ENCODE data around the gene DEXI. TPM values are rescaled to one million over a fixed set of nuclear protein-coding genes. Genes with fewer than 3 reads are reported as not detected.

DEXI gene
- total and polyA plus RNA-seq, 2 of the 13 experiments (the other 11 are each of a cell fraction or from before 2014, with no cell fraction given), result 51.5 to 70.4 TPM

DNA sequence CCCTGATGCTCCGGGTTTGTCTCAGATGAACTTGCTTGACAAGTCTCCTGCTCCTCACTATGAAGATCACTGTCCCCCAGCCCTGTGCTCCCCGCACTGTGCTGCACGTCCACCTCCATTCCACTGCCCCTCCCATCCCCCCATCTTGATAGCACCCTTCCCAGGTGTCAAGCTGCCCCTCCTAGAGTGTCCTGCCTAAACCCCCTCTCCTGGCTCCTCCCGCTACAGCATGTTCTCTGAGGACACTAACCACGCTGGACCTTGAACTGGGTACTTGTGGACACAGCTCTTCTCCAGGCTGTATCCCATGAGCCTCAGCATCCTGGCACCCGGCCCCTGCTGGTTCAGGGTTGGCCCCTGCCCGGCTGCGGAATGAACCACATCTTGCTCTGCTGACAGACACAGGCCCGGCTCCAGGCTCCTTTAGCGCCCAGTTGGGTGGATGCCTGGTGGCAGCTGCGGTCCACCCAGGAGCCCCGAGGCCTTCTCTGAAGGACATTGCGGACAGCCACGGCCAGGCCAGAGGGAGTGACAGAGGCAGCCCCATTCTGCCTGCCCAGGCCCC lies 18.5 kb downstream of the DEXI start (continued):
- TF ChIP-seq, protein P1, sequence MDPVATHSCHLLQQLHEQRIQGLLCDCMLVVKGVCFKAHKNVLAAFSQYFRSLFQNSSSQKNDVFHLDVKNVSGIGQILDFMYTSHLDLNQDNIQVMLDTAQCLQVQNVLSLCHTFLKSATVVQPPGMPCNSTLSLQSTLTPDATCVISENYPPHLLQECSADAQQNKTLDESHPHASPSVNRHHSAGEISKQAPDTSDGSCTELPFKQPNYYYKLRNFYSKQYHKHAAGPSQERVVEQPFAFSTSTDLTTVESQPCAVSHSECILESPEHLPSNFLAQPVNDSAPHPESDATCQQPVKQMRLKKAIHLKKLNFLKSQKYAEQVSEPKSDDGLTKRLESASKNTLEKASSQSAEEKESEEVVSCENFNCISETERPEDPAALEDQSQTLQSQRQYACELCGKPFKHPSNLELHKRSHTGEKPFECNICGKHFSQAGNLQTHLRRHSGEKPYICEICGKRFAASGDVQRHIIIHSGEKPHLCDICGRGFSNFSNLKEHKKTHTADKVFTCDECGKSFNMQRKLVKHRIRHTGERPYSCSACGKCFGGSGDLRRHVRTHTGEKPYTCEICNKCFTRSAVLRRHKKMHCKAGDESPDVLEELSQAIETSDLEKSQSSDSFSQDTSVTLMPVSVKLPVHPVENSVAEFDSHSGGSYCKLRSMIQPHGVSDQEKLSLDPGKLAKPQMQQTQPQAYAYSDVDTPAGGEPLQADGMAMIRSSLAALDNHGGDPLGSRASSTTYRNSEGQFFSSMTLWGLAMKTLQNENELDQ (CRISPR knock-in tag; IDR thresholded peaks at IDR 0.05; ENCODE audit: borderline replicate concordance), result no peak
- TF ChIP-seq SIX1 (CRISPR knock-in tag; IDR thresholded peaks at IDR 0.05; ENCODE audit: borderline replicate concordance) (no peak), ZNF101 (CRISPR knock-in tag; IDR thresholded peaks at IDR 0.05; ENCODE audit: borderline replicate concordance, low read depth) (no peak), SYNCRIP (IDR thresholded peaks at IDR 0.05; ENCODE audit: insufficient read depth, low read depth, low read length) (no peak), ZNF253 (CRISPR knock-in tag; IDR thresholded peaks at IDR 0.05; ENCODE audit: borderline replicate concordance) (no peak), RXRA (CRISPR knock-in tag; IDR thresholded peaks at IDR 0.05) (peak; percentile 90), ATF7-NPFF (CRISPR knock-in tag; IDR thresholded peaks at IDR 0.05; ENCODE audit: low read depth) (no peak), ZNF883 (CRISPR knock-in tag; IDR thresholded peaks at IDR 0.05; ENCODE audit: not compliant biosample characterization) (no peak), SAP130 (CRISPR knock-in tag; IDR thresholded peaks at IDR 0.05; ENCODE audit: low read depth) (peak; percentile 80), ZC3H13 (CRISPR knock-in tag; IDR thresholded peaks at IDR 0.05) (peak; percentile 79), SP4 (CRISPR knock-in tag; IDR thresholded peaks at IDR 0.05) (peak; percentile 35; the same call in 1 of the 2 replicates)
- TF ChIP-seq, protein P2, sequence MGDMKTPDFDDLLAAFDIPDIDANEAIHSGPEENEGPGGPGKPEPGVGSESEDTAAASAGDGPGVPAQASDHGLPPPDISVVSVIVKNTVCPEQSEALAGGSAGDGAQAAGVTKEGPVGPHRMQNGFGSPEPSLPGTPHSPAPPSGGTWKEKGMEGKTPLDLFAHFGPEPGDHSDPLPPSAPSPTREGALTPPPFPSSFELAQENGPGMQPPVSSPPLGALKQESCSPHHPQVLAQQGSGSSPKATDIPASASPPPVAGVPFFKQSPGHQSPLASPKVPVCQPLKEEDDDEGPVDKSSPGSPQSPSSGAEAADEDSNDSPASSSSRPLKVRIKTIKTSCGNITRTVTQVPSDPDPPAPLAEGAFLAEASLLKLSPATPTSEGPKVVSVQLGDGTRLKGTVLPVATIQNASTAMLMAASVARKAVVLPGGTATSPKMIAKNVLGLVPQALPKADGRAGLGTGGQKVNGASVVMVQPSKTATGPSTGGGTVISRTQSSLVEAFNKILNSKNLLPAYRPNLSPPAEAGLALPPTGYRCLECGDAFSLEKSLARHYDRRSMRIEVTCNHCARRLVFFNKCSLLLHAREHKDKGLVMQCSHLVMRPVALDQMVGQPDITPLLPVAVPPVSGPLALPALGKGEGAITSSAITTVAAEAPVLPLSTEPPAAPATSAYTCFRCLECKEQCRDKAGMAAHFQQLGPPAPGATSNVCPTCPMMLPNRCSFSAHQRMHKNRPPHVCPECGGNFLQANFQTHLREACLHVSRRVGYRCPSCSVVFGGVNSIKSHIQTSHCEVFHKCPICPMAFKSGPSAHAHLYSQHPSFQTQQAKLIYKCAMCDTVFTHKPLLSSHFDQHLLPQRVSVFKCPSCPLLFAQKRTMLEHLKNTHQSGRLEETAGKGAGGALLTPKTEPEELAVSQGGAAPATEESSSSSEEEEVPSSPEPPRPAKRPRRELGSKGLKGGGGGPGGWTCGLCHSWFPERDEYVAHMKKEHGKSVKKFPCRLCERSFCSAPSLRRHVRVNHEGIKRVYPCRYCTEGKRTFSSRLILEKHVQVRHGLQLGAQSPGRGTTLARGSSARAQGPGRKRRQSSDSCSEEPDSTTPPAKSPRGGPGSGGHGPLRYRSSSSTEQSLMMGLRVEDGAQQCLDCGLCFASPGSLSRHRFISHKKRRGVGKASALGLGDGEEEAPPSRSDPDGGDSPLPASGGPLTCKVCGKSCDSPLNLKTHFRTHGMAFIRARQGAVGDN (CRISPR knock-in tag; IDR thresholded peaks at IDR 0.05), result peak; percentile 98
- TF ChIP-seq, protein P3, sequence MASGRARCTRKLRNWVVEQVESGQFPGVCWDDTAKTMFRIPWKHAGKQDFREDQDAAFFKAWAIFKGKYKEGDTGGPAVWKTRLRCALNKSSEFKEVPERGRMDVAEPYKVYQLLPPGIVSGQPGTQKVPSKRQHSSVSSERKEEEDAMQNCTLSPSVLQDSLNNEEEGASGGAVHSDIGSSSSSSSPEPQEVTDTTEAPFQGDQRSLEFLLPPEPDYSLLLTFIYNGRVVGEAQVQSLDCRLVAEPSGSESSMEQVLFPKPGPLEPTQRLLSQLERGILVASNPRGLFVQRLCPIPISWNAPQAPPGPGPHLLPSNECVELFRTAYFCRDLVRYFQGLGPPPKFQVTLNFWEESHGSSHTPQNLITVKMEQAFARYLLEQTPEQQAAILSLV (CRISPR knock-in tag; IDR thresholded peaks at IDR 0.05; ENCODE audit: borderline replicate concordance), result no peak
- TF ChIP-seq, protein P4, sequence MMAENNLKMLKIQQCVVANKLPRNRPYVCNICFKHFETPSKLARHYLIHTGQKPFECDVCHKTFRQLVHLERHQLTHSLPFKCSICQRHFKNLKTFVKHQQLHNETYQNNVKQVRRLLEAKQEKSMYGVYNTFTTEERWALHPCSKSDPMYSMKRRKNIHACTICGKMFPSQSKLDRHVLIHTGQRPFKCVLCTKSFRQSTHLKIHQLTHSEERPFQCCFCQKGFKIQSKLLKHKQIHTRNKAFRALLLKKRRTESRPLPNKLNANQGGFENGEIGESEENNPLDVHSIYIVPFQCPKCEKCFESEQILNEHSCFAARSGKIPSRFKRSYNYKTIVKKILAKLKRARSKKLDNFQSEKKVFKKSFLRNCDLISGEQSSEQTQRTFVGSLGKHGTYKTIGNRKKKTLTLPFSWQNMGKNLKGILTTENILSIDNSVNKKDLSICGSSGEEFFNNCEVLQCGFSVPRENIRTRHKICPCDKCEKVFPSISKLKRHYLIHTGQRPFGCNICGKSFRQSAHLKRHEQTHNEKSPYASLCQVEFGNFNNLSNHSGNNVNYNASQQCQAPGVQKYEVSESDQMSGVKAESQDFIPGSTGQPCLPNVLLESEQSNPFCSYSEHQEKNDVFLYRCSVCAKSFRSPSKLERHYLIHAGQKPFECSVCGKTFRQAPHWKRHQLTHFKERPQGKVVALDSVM (CRISPR knock-in tag; IDR thresholded peaks at IDR 0.05), result no peak
